Omental fat pad (tissue), 4 donors: Measurements from ENCODE around the gene CEP295NL. TPM values are rescaled to one million over a fixed set of nuclear protein-coding genes. Genes with fewer than 3 reads are reported as not detected.
"Not testable (repeated sequence)": the region's sequence is repeated elsewhere in the genome, so short reads cannot be mapped to it uniquely, and the experiment has no call there.

Experiments used
- ATAC-seq: fragments of 150-250 bp; one replicate; pipeline ENCODE4 v1.9.1; 2016; ENCODE audit warnings: mild to moderate bottlenecking, moderate library complexity; ENCODE audit not compliant: low FRiP score
- DNase-seq: peaks from one replicate; pipeline ENCODE4 v3.0.0-alpha.2; 2019; ENCODE audit warnings: low spot score
- CTCF ChIP-seq, 3 donors: fragments of 450-650 bp; IDR thresholded peaks; one replicate each; pipeline ENCODE4 v1.5.1; 2016 to 2017; ENCODE audit warnings: antibody characterized with exemption in 3 of 3, mild to moderate bottlenecking in 3 of 3, moderate library complexity in 2 of 3
- total RNA-seq, 4 donors: library from RNA; depleted of rRNA; stranded (reverse); fragments of >200 nt; gene quantifications; one replicate each; pipeline ENCODE4 v1.1.0, GENCODE V29; 2016

CEP295NL gene
- total RNA-seq, 4 donors from 2014 or later = 2.7 to 11.8 (median 5.5) TPM

GRCh38 chr17:78879635-78880186 is 23.3 kb downstream of the CEP295NL start:
- ATAC-seq = no peak
- no peak for TF ChIP-seq CTCF (IDR thresholded peaks at IDR 0.05)
- no peak for DNase-seq

GRCh38 chr17:78878871-78879527 is 24.0 kb downstream of the CEP295NL start:
- DNase-seq (no peak), ATAC-seq (no peak)
- no peak for TF ChIP-seq CTCF (IDR thresholded peaks at IDR 0.05)

GRCh38 chr17:78878261-78878660 is 24.7 kb downstream of the CEP295NL start:
- TF ChIP-seq CTCF (IDR thresholded peaks at IDR 0.05) = no peak
- ATAC-seq (no peak), DNase-seq (no peak)

GRCh38 chr17:78876954-78877517 is 26.0 kb downstream of the CEP295NL start:
- ATAC-seq = not testable (repeated sequence)

GRCh38 chr17:78876094-78876597 is 26.9 kb downstream of the CEP295NL start:
- no peak for TF ChIP-seq CTCF (IDR thresholded peaks at IDR 0.05)
- ATAC-seq (no peak), DNase-seq (no peak)

More at GRCh38 chr17:78876954-78877517, 26.0 kb downstream of the CEP295NL start:
- not testable (repeated sequence) for DNase-seq

- DNase-seq = no peak
- no peak for TF ChIP-seq CTCF (IDR thresholded peaks at IDR 0.05)
- ATAC-seq = no peak
These were observed 27.5 kb downstream of the CEP295NL start for GRCh38 chr17:78875363-78876093.
